Ectodermal cell (in vitro differentiated cells): ENCODE results near the gene LHPP.
A peak's percentile ranks its signal among the peaks of the same experiment; 100 is the strongest.
"Not testable (repeated sequence)": the region's sequence is repeated elsewhere in the genome, so short reads cannot be mapped to it uniquely, and the experiment has no call there.

ENCODE experiments used
- H3K27ac ChIP-seq: 2 replicates; pipeline ENCODE4 v1.7.0; 2013; ENCODE audit warnings: mild to moderate bottlenecking, low read depth, low read length; ENCODE audit not compliant: insufficient read depth, poor library complexity, severe bottlenecking
- H3K27me3 ChIP-seq: 2 replicates; pipeline ENCODE4 v1.7.0; 2013; ENCODE audit warnings: mild to moderate bottlenecking, low read length; ENCODE audit not compliant: insufficient read depth, control insufficient read depth, poor library complexity, severe bottlenecking
- H3K36me3 ChIP-seq: one replicate; pipeline ENCODE4 v1.7.0; 2013; ENCODE audit warnings: low read length; ENCODE audit not compliant: control insufficient read depth, insufficient read depth
- H3K4me1 ChIP-seq: one replicate; pipeline ENCODE4 v1.7.0; 2013; ENCODE audit warnings: low read length; ENCODE audit not compliant: control insufficient read depth, insufficient read depth
- H3K4me3 ChIP-seq: 2 replicates; pipeline ENCODE4 v1.7.0; 2013; ENCODE audit warnings: low read depth, low read length, control low read depth; ENCODE audit not compliant: insufficient read depth
- H3K9me3 ChIP-seq: 2 replicates; pipeline ENCODE4 v1.7.0; 2013; ENCODE audit warnings: mild to moderate bottlenecking, low read length, moderate library complexity; ENCODE audit not compliant: control insufficient read depth
- WGBS, 2 experiments: methylation state at CpG; one replicate each; pipeline ENCODE4 v1.1.7; 2013; ENCODE audit warnings: missing lambda C conversion rate in 2 of 2; 5-methylcytosine and 5-hydroxymethylcytosine counted together

The LHPP gene

DNA sequence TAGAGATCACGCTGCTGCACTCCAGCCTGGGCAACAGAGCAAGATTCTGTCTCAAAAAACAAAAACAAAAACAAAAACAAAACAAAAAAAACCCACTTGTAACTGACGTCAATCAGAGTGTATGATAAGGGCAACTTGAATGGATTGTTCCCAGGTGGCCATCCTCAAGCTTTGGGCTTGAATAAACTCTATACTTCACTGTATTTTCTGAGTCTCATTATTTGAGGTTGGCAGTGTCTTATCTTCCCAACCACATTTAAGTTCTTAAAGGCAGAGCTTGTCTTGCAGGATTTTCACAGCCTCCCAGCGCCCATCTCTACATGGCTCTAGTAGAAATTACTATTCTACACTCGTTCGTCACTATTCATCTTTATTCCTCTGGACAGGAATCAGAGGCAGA lies 37.8 kb upstream of the LHPP start:
- Histone ChIP-seq H3K4me1 (no peaks in the 10 kb centered on the region), H3K27ac (no peak overlapping the region), H3K9me3 (no peaks in the 10 kb centered on the region), H3K4me3 (no peak overlapping the region), H3K36me3 (no peaks in the 10 kb centered on the region), H3K27me3 (peaks cover 32% of the 10 kb centered on the region)
- 94% methylated on average over 5 of the region's 5 CpGs for WGBS, 2 experiments

DNA sequence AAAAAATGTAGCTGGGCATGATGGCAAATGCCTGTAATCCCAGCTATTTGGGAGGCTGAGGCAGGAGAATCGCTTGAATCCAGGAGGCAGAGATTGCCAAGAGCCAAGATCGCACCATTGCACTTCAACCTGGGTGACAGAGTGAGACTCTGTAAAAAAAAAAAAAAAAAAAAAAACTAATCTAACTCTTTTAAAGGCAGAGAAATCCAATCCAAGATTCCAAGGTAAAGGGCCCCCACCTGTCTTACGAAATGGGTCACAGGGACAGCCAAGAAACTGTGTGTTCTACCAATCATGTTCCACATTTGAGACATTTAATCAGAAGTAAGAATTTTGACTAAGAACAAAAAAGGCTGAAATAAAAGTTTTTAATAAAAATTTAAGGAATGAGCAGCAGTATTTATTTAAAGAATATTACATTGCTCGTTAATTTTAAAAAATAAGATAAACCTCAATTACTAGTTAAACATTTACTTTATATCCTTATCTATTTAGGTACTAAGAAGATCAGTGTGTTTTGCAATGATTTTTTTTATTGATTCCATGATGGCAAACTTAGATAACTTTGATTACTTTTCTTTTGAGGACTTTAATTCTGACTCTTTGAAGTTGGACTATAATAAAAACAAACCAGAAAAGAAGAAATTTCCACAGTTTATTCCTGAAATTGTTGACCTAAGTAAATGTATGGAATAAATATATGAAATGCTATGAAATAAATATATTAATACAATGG lies 36.2 kb upstream of the LHPP start:
- peaks cover 17% of the 10 kb centered on the region for H3K27me3 ChIP-seq
- no peak overlapping the region for H3K27ac ChIP-seq
- 92 to 99% methylated on average over 3 of the region's 4 CpGs for WGBS, 2 experiments
- no peak overlapping the region for H3K4me3 ChIP-seq
- no peaks in the 10 kb centered on the region for H3K4me1 ChIP-seq
- H3K9me3 ChIP-seq, result no peaks in the 10 kb centered on the region
- no peaks in the 10 kb centered on the region for H3K36me3 ChIP-seq

DNA sequence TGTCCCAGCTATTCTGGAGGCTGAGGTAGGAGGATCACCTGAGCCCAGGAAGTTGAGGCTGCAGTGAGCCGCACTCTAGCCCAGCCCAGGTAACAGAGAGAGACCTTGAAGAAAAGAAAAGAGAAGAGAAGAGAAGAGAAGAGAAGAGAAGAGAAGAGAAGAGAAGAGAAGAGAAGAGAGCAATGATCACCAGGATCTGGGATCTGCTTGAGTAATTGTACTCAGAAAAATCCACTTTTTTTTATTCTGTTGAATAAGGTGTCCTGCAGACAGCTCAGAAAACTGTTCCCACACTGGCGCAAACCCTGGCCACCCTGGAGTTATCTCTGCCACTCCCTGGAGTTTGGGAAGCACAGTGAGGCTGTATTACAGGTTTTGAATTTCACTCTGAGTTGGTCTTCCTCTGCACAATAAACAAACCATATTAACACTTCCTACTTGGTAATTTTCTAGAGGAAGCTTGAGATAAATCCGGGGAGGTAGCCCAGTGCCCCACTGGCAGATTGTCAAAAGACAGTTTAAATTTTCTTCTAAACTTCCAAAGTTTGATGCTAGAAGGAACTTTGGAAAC lies 33.3 kb upstream of the LHPP start:
- Histone ChIP-seq H3K4me3 (no peak overlapping the region), H3K4me1 (no peaks in the 10 kb centered on the region), H3K27ac (no peak overlapping the region), H3K27me3 (no peaks in the 10 kb centered on the region), H3K9me3 (no peaks in the 10 kb centered on the region), H3K36me3 (no peaks in the 10 kb centered on the region)
- WGBS, 2 experiments, result 89 to 90% methylated on average over 3 of the region's 3 CpGs

DNA sequence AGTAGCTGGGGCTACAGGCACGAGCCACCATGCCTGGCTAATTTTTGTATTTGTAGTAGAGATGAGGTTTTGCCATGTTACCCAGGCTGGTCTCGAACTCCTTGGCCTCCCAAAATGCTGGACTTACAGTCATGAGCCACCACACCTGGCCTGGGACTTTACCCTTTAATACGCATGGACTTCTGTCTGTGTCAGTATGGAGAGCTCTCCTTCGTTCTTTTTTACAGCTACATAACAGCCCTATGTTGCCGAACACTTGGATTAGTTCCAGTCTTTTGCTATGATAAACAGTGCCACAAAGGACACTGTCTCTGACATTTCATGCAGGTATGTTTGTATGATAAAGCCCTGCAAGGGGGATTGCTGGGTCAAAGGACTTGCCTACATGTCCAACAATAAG lies 32.0 kb upstream of the LHPP start:
- H3K9me3 ChIP-seq, result no peaks in the 10 kb centered on the region
- WGBS, 2 experiments, result 74 to 84% methylated on average over 5 of the region's 5 CpGs
- no peak overlapping the region for H3K27ac ChIP-seq
- H3K36me3 ChIP-seq, result no peaks in the 10 kb centered on the region
- no peaks in the 10 kb centered on the region for H3K27me3 ChIP-seq
- no peak overlapping the region for H3K4me3 ChIP-seq
- H3K4me1 ChIP-seq, result no peaks in the 10 kb centered on the region

DNA sequence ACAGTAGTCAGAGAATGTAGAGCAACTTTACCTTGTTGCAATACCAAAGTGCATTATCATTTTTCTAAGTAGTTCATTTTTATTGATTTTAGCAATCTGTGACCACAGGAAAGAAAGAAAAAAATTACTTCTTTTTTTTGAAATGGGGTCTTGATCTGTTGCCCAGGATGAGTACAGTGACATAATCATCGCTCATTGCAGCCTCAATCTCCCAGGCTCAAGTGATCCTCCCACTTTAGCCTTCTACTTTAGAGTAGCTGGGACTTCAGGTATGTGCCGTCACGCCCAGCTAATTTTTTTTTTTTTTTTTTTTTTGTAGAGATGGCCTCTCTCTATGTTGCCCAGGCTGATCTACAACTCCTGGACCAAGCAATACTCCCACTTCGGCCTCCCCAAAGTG lies 31.5 kb upstream of the LHPP start:
- no peaks in the 10 kb centered on the region for H3K4me1 ChIP-seq
- no peaks in the 10 kb centered on the region for H3K36me3 ChIP-seq
- no peak overlapping the region for H3K27ac ChIP-seq
- no peak overlapping the region for H3K4me3 ChIP-seq
- H3K9me3 ChIP-seq, result no peaks in the 10 kb centered on the region
- H3K27me3 ChIP-seq, result no peaks in the 10 kb centered on the region
- WGBS, 2 experiments, result 86 to 89% methylated on average over 4 of the region's 4 CpGs

DNA sequence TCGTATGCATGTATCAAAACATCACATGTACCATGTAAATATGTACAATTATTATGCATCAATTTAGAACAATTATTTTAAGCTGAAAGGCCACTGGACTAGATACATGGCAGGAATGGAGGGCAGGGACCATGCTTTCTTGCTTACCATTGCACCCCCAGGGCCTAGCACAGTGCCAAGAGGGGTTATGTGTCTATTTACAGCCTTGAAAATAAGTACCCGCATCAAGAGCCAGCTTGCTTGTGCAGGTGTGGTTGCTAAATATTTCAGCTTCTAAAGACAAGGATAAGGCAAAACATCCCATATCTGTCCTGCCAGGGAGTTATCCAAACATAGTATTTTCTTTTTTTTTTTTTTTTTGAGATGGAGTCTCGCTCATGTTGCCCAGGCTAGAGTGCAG lies 28.2 kb upstream of the LHPP start:
- H3K27ac ChIP-seq, result no peak overlapping the region
- H3K27me3 ChIP-seq, result no peaks in the 10 kb centered on the region
- 85 to 88% methylated on average over 3 of the region's 3 CpGs for WGBS, 2 experiments
- H3K4me1 ChIP-seq, result no peaks in the 10 kb centered on the region
- H3K9me3 ChIP-seq, result no peaks in the 10 kb centered on the region
- H3K36me3 ChIP-seq, result no peaks in the 10 kb centered on the region
- no peak overlapping the region for H3K4me3 ChIP-seq

DNA sequence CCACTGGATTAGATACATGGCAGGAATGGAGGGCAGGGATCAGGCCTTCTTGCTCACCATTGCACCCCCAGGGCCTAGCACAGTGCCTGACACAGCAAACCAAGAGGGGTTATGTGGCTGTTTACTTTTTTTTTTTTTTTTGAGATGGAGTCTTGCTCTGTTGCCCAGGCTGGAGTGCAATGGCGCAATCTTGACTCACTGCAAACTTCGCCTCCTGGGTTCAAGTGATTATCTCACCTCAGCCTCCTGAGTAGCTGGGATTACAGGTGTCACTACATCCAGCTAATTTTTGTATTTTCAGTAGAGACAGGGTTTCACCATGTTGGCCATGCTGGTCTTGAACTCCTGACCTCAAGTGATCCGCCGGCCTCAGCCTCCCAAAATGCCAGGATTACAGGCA lies 25.9 kb upstream of the LHPP start:
- 94 to 98% methylated on average over 4 of the region's 4 CpGs for WGBS, 2 experiments
- H3K9me3 ChIP-seq, H3K27me3 ChIP-seq, H3K4me3 ChIP-seq, H3K27ac ChIP-seq, H3K36me3 ChIP-seq, H3K4me1 ChIP-seq: not testable (repeated sequence)

DNA sequence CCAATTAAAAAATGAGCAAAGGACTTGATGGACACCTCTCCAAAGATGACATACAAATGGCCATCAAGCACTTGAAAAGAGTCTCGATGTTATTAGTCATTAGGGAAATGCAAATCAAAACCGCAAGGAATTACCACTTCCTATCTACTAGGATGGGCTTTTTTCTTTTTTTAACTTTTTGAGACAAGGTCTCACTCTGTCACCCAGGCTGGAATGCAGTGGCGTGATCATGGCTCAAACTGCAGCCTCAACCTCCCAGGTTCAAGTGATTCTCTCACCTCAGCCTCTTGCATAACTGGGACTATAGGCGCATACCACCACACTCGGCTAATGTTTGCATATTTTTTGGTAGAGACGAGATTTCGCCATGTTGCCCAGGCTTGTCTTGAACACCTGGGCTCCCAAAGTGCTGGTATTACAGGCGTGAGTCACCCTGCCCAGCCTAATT lies 25.4 kb upstream of the LHPP start:
- H3K36me3 ChIP-seq, result no peaks in the 10 kb centered on the region
- 90 to 91% methylated on average over 8 of the region's 8 CpGs for WGBS, 2 experiments
- H3K4me1 ChIP-seq, result no peaks in the 10 kb centered on the region
- H3K9me3 ChIP-seq, result no peaks in the 10 kb centered on the region
- no peak overlapping the region for H3K4me3 ChIP-seq
- no peaks in the 10 kb centered on the region for H3K27me3 ChIP-seq
- H3K27ac ChIP-seq, result no peak overlapping the region

DNA sequence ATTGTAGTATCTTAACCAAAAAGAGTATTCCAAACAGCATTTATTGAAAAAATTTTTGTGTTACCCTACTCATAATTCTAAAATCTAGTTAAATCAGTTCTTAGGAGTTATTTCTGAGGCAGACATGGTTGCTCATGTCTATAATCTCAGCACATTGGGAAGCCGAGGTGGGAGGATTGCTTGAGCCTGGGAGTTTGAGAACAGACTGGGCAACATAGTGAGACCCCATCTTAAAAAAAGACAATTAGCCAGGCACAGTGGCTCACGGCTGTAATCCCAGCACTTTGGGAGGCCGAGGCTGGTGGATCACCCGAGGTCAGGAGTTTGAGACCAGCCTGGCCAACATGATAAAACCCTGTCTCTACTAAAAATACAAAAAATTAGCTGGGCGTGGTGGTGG lies 19.9 kb upstream of the LHPP start:
- not testable (repeated sequence) for H3K4me1 ChIP-seq, H3K36me3 ChIP-seq, H3K27ac ChIP-seq, H3K9me3 ChIP-seq, H3K4me3 ChIP-seq
- peaks cover 23% of the 10 kb centered on the region for H3K27me3 ChIP-seq
- 90 to 95% methylated on average over 5 of the region's 5 CpGs for WGBS, 2 experiments

DNA sequence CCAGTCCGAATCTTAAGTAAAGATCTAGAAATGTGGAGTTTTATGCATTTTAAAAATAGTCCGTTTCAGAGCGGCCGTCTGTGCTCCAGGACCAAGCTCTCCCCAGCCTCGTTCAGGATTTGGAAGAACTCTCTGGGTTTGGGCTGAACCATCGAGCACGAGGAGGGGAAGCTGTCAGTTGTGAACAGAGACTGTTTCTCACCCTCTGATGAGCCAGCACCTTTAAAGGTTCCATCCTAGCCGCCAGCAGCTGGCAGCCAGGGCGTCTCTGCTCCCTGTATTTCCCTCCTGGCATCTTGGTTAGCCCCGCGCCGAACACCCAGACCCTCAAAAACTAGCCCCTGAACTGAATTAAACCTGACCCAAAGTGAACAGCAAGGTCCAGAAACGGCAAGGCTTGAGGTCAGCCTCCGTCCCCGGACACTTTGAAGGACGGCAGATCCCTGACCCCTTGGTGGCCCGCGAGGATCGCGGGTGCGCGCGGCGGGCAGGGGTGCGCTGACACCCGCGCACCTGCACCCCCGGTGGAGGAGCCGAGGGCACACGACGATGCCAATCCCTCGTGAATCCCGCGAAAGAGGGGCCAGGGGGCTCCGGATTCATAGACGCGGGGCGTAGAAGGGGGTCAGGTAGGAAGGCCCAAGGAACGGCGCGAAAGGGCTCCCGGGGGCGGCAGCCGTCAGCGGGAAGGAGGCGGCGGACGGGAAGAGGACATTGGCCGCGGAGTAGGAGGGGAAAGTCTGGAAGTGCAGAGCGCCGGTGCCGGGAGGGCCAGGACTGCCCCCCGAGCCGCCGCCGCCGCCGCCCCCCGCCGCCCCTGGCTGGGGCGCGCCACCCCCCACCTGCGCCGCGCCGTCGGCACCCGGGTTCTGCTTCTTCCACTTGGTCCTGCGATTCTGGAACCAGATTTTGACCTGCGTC lies 14.5 kb upstream of the LHPP start:
- WGBS, 2 experiments, result 19% methylated on average over 71 of the region's 71 CpGs
- H3K9me3 ChIP-seq, result no peaks in the 10 kb centered on the region
- no peak overlapping the region for H3K27ac ChIP-seq
- H3K36me3 ChIP-seq, result no peaks in the 10 kb centered on the region
- peaks cover 77% of the 10 kb centered on the region for H3K27me3 ChIP-seq
- peaks cover 26% of the 10 kb centered on the region for H3K4me1 ChIP-seq
- H3K4me3 ChIP-seq, result peak overlapping the region; percentile 34
